ENCODE measurements around the gene F8. TPM values are rescaled to one million over a fixed set of nuclear protein-coding genes. Genes with fewer than 3 reads are reported as not detected.
"Not testable (repeated sequence)": the region's sequence is repeated elsewhere in the genome, so short reads cannot be mapped to it uniquely, and the experiment has no call there.

Gene F8
- total RNA-seq, 4 donors from 2014 or later, result 1.2 to 7.4 (median 4.3) TPM

DNA sequence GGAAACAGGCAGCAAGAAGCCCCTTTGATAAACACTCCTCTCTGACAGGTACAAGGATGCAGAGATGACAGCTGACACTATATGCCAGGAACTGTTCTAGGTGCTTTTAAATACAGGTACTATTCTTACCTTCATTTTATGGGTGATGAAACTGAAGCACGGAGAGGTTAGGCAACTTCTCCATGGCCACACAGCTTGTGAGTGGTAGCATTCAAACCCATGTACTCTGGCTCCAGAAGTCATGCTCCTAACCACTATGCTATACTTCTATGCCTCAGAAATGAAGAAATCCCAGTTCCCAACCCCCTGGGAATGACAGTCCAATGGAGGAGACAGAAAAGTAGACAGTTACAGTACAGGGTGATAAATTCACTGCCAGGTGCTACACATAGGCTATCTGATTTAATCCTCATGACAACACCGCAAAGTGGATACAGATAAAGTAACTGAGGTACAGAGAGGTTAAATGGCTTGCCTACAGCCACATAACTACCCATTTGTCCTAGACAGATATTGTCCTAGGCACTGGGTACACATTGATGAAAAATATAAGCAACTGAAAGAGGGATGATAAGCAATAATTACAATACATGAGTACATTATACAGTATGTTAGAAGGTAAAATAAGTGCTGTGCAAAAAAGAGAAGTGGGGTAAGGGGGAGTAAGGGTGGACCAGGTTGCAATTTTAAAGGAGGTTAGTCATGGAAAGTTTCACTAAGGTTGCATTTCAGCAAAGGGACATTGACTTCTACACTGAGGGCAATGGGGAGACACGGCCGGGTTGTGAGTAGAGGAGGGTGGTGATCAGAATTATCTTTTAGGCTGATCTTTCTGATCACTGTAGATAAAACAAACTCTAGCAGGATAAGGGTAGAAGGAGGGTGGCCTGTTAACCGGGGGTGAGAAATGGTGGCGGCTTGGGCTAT lies 1.6 kb upstream of the F8 start:
- intact Hi-C loops (cut with DNase I), result no loop called here

DNA sequence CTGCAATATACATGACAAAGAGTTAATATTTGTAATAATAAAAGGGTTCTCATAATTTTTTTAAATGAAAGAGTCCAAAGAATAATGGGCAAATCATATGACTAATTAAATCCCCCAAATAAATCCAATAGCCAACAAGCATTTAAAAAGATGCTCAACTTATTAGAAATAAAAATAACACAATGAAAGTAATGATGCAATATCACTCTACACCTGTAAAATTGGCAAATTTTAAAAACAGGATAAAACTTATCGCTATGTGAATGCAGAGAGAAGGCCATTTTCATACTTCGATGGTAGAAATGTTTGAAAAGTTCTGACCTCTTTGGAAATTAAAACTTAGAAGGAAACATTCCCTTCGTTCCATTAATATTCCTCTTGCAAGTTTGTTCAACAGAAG lies 1.9 kb downstream of the F8 start:
- Histone ChIP-seq H3K27ac (no peak overlapping the region), H3K4me3 (no peak overlapping the region), H3K4me1 (no peaks in the 10 kb centered on the region), H3K36me3 (no peaks in the 10 kb centered on the region), H3K9me3 (no peaks in the 10 kb centered on the region), H3K27me3 (no peaks in the 10 kb centered on the region)
- no peak for DNase-seq
- TF ChIP-seq, protein P1, sequence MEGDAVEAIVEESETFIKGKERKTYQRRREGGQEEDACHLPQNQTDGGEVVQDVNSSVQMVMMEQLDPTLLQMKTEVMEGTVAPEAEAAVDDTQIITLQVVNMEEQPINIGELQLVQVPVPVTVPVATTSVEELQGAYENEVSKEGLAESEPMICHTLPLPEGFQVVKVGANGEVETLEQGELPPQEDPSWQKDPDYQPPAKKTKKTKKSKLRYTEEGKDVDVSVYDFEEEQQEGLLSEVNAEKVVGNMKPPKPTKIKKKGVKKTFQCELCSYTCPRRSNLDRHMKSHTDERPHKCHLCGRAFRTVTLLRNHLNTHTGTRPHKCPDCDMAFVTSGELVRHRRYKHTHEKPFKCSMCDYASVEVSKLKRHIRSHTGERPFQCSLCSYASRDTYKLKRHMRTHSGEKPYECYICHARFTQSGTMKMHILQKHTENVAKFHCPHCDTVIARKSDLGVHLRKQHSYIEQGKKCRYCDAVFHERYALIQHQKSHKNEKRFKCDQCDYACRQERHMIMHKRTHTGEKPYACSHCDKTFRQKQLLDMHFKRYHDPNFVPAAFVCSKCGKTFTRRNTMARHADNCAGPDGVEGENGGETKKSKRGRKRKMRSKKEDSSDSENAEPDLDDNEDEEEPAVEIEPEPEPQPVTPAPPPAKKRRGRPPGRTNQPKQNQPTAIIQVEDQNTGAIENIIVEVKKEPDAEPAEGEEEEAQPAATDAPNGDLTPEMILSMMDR (IDR thresholded peaks at IDR 0.05), result no peak
- TF ChIP-seq POLR2A (IDR thresholded peaks at IDR 0.05), result no peak
- intact Hi-C loops (cut with DNase I), result no loop called here
- 75 to 87% methylated on average over 3 of the region's 3 CpGs for WGBS, 2 donors

More for the DNA sequence above, 1.6 kb upstream of the F8 start:
- 85% methylated on average over 5 to 6 of the region's 6 CpGs for WGBS, 2 donors
- DNase-seq, result no peak
- Histone ChIP-seq H3K4me3 (no peak overlapping the region), H3K4me1 (peaks cover 0 to 14% (median 0%) of the 10 kb centered on the region in 3 donors), H3K27ac (no peak overlapping the region), H3K27me3 (no peaks in the 10 kb centered on the region), H3K36me3 (no peaks in the 10 kb centered on the region), H3K9me3 (no peaks in the 10 kb centered on the region)
- TF ChIP-seq, protein P1 (IDR thresholded peaks at IDR 0.05), result no peak
- TF ChIP-seq POLR2A (IDR thresholded peaks at IDR 0.05), result no peak

DNA sequence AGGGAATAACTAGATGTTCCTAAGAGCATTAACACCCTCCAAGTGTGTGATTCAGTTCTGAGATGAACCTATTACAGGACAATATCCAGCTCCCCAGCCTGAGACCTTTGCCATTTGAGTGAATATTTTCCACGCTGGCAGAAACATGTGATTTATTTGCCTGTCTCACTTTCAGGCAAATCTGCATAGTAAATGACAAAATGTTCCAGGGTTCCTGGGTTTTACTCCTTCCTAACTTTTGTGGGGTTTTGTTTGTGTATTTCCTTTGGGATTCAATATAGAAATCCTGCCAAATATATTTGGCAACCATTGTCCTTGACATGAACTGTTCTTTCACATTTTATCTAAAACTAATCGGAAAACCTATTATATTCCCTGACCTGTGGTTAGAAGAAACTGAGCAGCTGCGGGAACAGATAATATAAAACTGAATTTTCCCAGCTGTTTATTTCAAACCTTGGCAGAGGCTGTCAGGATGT lies 12.5 kb downstream of the F8 start:
- intact Hi-C loops (cut with DNase I), result no loop called here
- H3K4me1 ChIP-seq, result no peaks in the 10 kb centered on the region
- no peaks in the 10 kb centered on the region for H3K36me3 ChIP-seq
- DNase-seq, result no peak
- WGBS, 2 donors, result 32 to 52% methylated on average over 3 of the region's 3 CpGs
- H3K9me3 ChIP-seq, result no peaks in the 10 kb centered on the region
- no peak overlapping the region for H3K4me3 ChIP-seq
- no peaks in the 10 kb centered on the region for H3K27me3 ChIP-seq
- TF ChIP-seq POLR2A (IDR thresholded peaks at IDR 0.05), result no peak
- TF ChIP-seq, protein P1 (IDR thresholded peaks at IDR 0.05), result no peak
- peak overlapping the region in 2 of 4 donors; percentile 34 to 44 for H3K27ac ChIP-seq

DNA sequence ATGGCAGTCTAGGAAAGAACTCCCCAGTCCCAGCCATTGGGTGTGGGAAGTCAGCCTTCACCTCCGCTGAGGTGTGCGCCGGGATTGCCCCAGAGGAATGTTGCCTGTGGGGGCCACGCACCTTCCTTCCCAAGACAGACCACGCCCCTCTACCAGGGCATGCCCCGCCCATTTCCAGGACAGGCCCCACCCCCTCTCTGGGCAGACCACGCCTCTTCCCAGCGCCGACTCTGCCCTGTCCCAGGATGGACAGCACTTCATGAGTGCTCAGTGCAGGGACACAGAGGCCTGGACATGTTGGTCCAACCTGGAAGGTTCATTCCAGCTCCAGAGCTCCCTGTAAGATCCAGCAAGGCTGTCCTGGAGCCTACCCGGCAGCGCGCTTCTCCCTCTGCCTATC lies 13.9 kb downstream of the F8 start:
- H3K9me3 ChIP-seq; intact Hi-C loops (cut with DNase I); H3K27ac ChIP-seq; H3K4me1 ChIP-seq; H3K27me3 ChIP-seq; DNase-seq; H3K36me3 ChIP-seq; H3K4me3 ChIP-seq: not testable (repeated sequence)
- 94 to 100% methylated on average over 3 of the region's 12 CpGs for WGBS, 2 donors

DNA sequence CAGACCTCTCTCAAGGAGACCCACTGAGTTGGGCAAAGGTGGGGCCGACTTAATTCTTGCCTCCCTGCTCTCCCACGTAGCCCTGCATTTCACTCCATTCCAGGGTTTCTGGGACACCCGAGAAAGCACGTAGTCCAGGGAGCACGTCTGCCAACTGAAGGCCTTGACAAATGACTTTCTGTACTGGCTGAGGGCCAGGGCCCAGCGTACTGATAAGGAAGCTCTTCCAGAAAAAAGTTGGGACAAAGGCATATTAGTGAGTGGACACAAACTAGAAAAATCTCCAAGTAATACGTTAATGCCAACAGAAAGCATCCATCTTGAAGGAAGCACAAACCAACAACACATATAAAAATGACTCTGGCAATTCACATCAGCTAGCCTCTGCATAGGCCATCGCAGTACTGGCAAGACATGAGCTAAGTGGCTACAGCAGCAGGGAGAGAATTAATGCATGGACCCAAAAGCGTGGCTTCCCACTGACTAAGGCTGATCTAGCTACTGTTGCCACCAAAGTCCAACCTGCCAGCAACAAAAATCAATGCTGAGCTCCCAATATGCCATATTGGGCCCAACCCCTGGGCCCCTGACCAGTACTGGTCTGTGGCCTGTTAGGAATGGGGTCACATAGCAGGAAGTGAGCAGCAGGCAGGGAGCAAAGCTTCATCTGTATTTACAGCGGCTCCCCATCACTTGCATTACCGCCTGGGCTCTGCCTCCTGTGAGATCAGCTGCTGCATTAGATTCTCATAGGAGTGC lies 15.4 kb downstream of the F8 start:
- intact Hi-C loops (cut with DNase I); DNase-seq; H3K36me3 ChIP-seq; H3K9me3 ChIP-seq; H3K4me3 ChIP-seq; H3K4me1 ChIP-seq; H3K27me3 ChIP-seq: not testable (repeated sequence)
- H3K27ac ChIP-seq, result peak overlapping the region in 1 of 4 donors; percentile 17
- 50 to 71% methylated on average over 4 to 5 of the region's 11 CpGs for WGBS, 2 donors

DNA sequence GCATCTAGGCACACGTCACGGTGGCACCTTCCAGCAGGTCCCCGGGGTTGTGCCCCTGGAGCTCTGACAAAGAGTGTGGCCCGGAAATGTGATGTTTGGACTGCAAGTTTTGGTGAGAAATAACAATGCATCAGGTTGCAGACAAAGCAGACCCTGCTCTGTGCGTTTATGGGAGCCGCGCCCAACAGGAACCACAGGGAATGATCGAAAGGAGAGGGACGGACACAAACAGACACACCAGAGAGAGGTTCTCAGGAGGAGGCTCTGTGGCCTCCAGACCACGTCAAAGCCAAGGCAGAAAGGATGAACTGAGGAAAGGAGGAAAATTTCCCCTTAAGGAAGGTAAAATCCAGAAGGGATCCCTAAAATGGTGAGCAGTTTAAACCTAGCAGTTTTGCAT lies 16.1 kb downstream of the F8 start:
- H3K4me1 ChIP-seq; H3K27me3 ChIP-seq; H3K27ac ChIP-seq; DNase-seq; H3K36me3 ChIP-seq; H3K9me3 ChIP-seq; intact Hi-C loops (cut with DNase I); H3K4me3 ChIP-seq: not testable (repeated sequence)
- WGBS, 2 donors, result no CpG with 5 or more reads among the region's 10 CpGs
